ENCODE measurements around the gene FAF1.
"Not testable (repeated sequence)": the region's sequence is repeated elsewhere in the genome, so short reads cannot be mapped to it uniquely, and the experiment has no call there.

The FAF1 gene

GRCh38 chr1:50880373-50880772, 79.7 kb downstream of the FAF1 start:
- no peaks in the 10 kb centered on the region for H3K9me3 ChIP-seq (ENCODE audit: control insufficient read depth, low read length)
- no peaks in the 10 kb centered on the region for H3K36me3 ChIP-seq (ENCODE audit: control insufficient read depth, insufficient read depth, low read length)

GRCh38 chr1:50879137-50879536, 80.9 kb downstream of the FAF1 start:
- no peaks in the 10 kb centered on the region for H3K4me1 ChIP-seq
- H3K4me3 ChIP-seq (ENCODE audit: low read depth, low read length), result no peak overlapping the region
- no peak overlapping the region for H3K27ac ChIP-seq
- no peak overlapping the region for H2AFZ ChIP-seq
- TF ChIP-seq CTCF (IDR thresholded peaks at IDR 0.05), result no peak
- H3K79me2 ChIP-seq, result no peaks in the 10 kb centered on the region
- H3K9ac ChIP-seq, result no peak overlapping the region
- H3K9me3 ChIP-seq (ENCODE audit: control insufficient read depth, low read length), result no peaks in the 10 kb centered on the region
- no peak overlapping the region for H3K4me2 ChIP-seq (ENCODE audit: low read length)
- H3K36me3 ChIP-seq (ENCODE audit: control insufficient read depth, insufficient read depth, low read length), result no peaks in the 10 kb centered on the region
- H3K27me3 ChIP-seq (ENCODE audit: control insufficient read depth, insufficient read depth, low read length), result no peaks in the 10 kb centered on the region

More at GRCh38 chr1:50880373-50880772, 79.7 kb downstream of the FAF1 start:
- no peak overlapping the region for H3K9ac ChIP-seq
- no peak overlapping the region for H3K4me2 ChIP-seq (ENCODE audit: low read length)
- H3K27me3 ChIP-seq (ENCODE audit: control insufficient read depth, insufficient read depth, low read length), result no peaks in the 10 kb centered on the region
- no peaks in the 10 kb centered on the region for H3K4me1 ChIP-seq
- TF ChIP-seq CTCF (IDR thresholded peaks at IDR 0.05), result no peak
- no peaks in the 10 kb centered on the region for H3K79me2 ChIP-seq
- no peak overlapping the region for H2AFZ ChIP-seq
- H3K27ac ChIP-seq, result no peak overlapping the region
- H3K4me3 ChIP-seq (ENCODE audit: low read depth, low read length), result no peak overlapping the region

DNA sequence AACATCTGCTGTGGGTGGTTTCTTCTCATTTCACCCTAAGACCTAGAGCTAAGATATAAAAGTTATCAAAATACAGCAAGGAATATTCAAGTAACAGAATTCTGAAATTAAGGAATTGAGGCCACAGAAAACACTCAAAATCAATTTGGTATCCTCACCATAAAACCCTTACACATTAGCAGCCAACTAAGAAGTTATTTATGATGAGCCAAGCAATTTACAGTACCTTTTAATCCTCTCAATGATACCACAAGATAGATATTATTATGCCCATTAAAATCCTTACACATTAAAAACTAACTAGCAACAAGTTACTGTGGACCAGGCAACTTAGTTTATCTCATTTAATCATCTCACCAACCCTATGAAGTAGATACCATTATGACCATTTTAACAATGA, 81.6 kb downstream of the FAF1 start:
- H3K4me3 ChIP-seq (ENCODE audit: low read depth, low read length), result no peak overlapping the region
- no peaks in the 10 kb centered on the region for H3K4me1 ChIP-seq
- no peaks in the 10 kb centered on the region for H3K27me3 ChIP-seq (ENCODE audit: control insufficient read depth, insufficient read depth, low read length)
- H3K79me2 ChIP-seq, result no peaks in the 10 kb centered on the region
- H3K9ac ChIP-seq, result no peak overlapping the region
- no peaks in the 10 kb centered on the region for H3K9me3 ChIP-seq (ENCODE audit: control insufficient read depth, low read length)
- no peak overlapping the region for H2AFZ ChIP-seq
- H3K36me3 ChIP-seq (ENCODE audit: control insufficient read depth, insufficient read depth, low read length), result no peaks in the 10 kb centered on the region
- no peak overlapping the region for H3K4me2 ChIP-seq (ENCODE audit: low read length)
- H3K27ac ChIP-seq, result no peak overlapping the region
- TF ChIP-seq CTCF (IDR thresholded peaks at IDR 0.05), result no peak

- H3K27ac ChIP-seq, result no peak overlapping the region
- H3K9ac ChIP-seq, result no peak overlapping the region
- no peak overlapping the region for H3K4me2 ChIP-seq (ENCODE audit: low read length)
- H3K9me3 ChIP-seq (ENCODE audit: control insufficient read depth, low read length), result no peaks in the 10 kb centered on the region
- H3K4me3 ChIP-seq (ENCODE audit: low read depth, low read length), result no peak overlapping the region
- H3K27me3 ChIP-seq (ENCODE audit: control insufficient read depth, insufficient read depth, low read length), result no peaks in the 10 kb centered on the region
- no peak overlapping the region for H2AFZ ChIP-seq
- H3K79me2 ChIP-seq, result no peaks in the 10 kb centered on the region
- H3K36me3 ChIP-seq (ENCODE audit: control insufficient read depth, insufficient read depth, low read length), result no peaks in the 10 kb centered on the region
- H3K4me1 ChIP-seq, result no peaks in the 10 kb centered on the region
- no peak for TF ChIP-seq CTCF (IDR thresholded peaks at IDR 0.05)
These were observed 82.4 kb downstream of the FAF1 start for GRCh38 chr1:50877641-50878040.

DNA sequence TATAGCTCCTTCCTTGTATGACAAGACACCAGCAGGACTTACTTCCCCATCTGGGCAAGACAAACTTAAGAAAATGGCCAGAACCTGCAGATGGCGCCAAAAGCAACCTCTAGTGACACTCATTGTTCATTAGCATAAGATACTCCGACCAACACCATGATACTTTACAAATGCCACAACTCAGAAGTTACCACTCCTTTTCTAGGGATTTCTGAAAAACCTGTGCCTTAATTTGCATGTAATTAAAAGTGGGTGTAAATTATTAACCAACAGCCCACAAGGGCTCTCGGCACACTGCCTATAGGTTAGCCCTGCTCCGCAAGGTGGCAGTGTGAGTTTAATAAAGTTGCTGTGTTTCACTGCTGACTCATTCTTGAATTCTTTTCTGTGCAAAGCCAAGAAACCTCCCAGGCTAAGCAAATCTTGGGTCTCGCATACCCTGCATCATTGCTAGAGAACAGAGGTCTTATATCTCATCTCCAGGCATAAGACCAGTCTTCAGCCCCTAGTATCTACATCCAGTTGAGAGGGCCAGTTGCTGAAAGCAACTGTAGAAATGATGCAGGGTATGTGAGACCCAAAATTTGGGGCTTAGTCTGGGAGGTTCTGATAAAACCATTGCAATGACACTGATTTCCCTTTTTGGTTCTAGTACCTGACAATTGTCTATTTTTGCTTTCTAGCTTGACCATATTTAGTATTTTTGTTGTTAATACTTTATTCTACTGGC, 86.4 kb downstream of the FAF1 start:
- Histone ChIP-seq H3K36me3 (ENCODE audit: control insufficient read depth, insufficient read depth, low read length) (no peaks in the 10 kb centered on the region), H3K27me3 (ENCODE audit: control insufficient read depth, insufficient read depth, low read length) (no peaks in the 10 kb centered on the region), H2AFZ (no peak overlapping the region), H3K4me3 (ENCODE audit: low read depth, low read length) (no peak overlapping the region), H3K9me3 (ENCODE audit: control insufficient read depth, low read length) (no peaks in the 10 kb centered on the region), H3K4me1 (no peaks in the 10 kb centered on the region), H3K9ac (no peak overlapping the region), H3K79me2 (no peaks in the 10 kb centered on the region), H3K27ac (no peak overlapping the region), H3K4me2 (ENCODE audit: low read length) (no peak overlapping the region)
- peak; percentile 47 for TF ChIP-seq CTCF (IDR thresholded peaks at IDR 0.05)

- not testable (repeated sequence) for H3K4me3 ChIP-seq (ENCODE audit: low read depth, low read length); H2AFZ ChIP-seq; H3K4me2 ChIP-seq (ENCODE audit: low read length); H3K4me1 ChIP-seq; H3K27me3 ChIP-seq (ENCODE audit: control insufficient read depth, insufficient read depth, low read length); H3K27ac ChIP-seq; H3K36me3 ChIP-seq (ENCODE audit: control insufficient read depth, insufficient read depth, low read length); H3K9me3 ChIP-seq (ENCODE audit: control insufficient read depth, low read length); H3K9ac ChIP-seq
- peaks cover 11% of the 10 kb centered on the region for H3K79me2 ChIP-seq
These were observed 95.2 kb downstream of the FAF1 start for GRCh38 chr1:50864845-50865244.

Measured in parathyroid adenoma (tissue), 2 donors.